Neural cell (in vitro differentiated cells): ENCODE data around the gene FGD5. TPM values are rescaled to one million over a fixed set of nuclear protein-coding genes. Genes with fewer than 3 reads are reported as not detected.

ENCODE experiments used
- H2AFZ ChIP-seq: fragments of 200-600, 300-800 bp; sonication (generic), shearing (Covaris generic); 2 replicates; pipeline ENCODE4 v1.6.0; 2014; ENCODE audit warnings: low read depth, mild to moderate bottlenecking, antibody characterized with exemption, low read length, moderate library complexity
- H3F3A ChIP-seq: fragments of 200-600 bp; shearing (Covaris generic); 2 replicates; pipeline ENCODE4 v1.6.1; 2016; ENCODE audit warnings: mild to moderate bottlenecking, moderate library complexity, mixed read lengths, antibody characterized with exemption, low read length; ENCODE audit not compliant: insufficient read depth, poor library complexity, severe bottlenecking
- H3K27ac ChIP-seq: fragments of 200-600, 300-800 bp; sonication (generic), shearing (Covaris generic); 2 replicates; pipeline ENCODE4 v1.5.1; 2014; ENCODE audit warnings: mild to moderate bottlenecking, low read length, moderate library complexity
- H3K27me3 ChIP-seq: fragments of 300-800, 200-600 bp; sonication (generic), shearing (Covaris generic); 2 replicates; pipeline ENCODE4 v1.6.0; 2014; ENCODE audit warnings: mild to moderate bottlenecking, low read depth, low read length, moderate library complexity; ENCODE audit not compliant: insufficient read depth
- H3K36me3 ChIP-seq: fragments of 300-800, 200-600 bp; sonication (generic), shearing (Covaris generic); 2 replicates; pipeline ENCODE4 v1.5.1; 2014; ENCODE audit warnings: mild to moderate bottlenecking, antibody characterized with exemption, low read length, moderate library complexity; ENCODE audit not compliant: insufficient read depth
- H3K4me2 ChIP-seq: fragments of 300-800, 200-600 bp; sonication (generic), shearing (Covaris generic); 2 replicates; pipeline ENCODE4 v1.6.0; 2014; ENCODE audit warnings: mild to moderate bottlenecking, low read length
- H3K4me3 ChIP-seq: fragments of 300-800, 200-600 bp; sonication (generic), shearing (Covaris generic); 2 replicates; pipeline ENCODE4 v1.5.1; 2014; ENCODE audit warnings: mild to moderate bottlenecking, low read length, moderate library complexity
- H3K79me2 ChIP-seq: fragments of 200-600 bp; shearing (Covaris generic); replicated peaks from 2 replicates; pipeline ENCODE4 v1.6.0; 2014; ENCODE audit warnings: mild to moderate bottlenecking, low read length, moderate library complexity; ENCODE audit not compliant: insufficient read depth
- H3K9ac ChIP-seq: fragments of 300-800, 200-600 bp; sonication (generic), shearing (Covaris generic); 2 replicates; pipeline ENCODE4 v1.6.1; 2016; ENCODE audit warnings: mild to moderate bottlenecking, low read length, mixed read lengths
- H3K9me2 ChIP-seq: fragments of 200-600 bp; shearing (Covaris generic); 2 replicates; pipeline ENCODE4 v1.6.1; 2016; ENCODE audit warnings: mild to moderate bottlenecking, low read length, mixed read lengths; ENCODE audit not compliant: insufficient read depth
- H3K9me3 ChIP-seq: fragments of 200-600, 300-800 bp; sonication (generic), shearing (Covaris generic); 2 replicates; pipeline ENCODE4 v1.6.1; 2016; ENCODE audit warnings: mild to moderate bottlenecking, mixed run types, low read length, moderate library complexity, mixed read lengths
- H4K20me1 ChIP-seq: fragments of 200-600 bp; shearing (Covaris generic); 2 replicates; pipeline ENCODE4 v1.6.1; 2016; ENCODE audit warnings: mild to moderate bottlenecking, mixed run types; ENCODE audit not compliant: insufficient read depth
- EP300 ChIP-seq: fragments of 450-650 bp; conservative IDR thresholded peaks from 2 replicates; pipeline ENCODE4 v1.6.1; 2014; ENCODE audit warnings: antibody characterized with exemption, mild to moderate bottlenecking, moderate library complexity; ENCODE audit not compliant: poor library complexity, severe bottlenecking
- EZH2 ChIP-seq: fragments of 200-600, 300-800 bp; shearing (Covaris generic), sonication (generic); IDR thresholded peaks from 2 replicates; pipeline ENCODE4 v1.6.1; 2014; ENCODE audit warnings: antibody characterized with exemption, low read length, borderline replicate concordance, mild to moderate bottlenecking; ENCODE audit not compliant: insufficient read depth, poor library complexity, severe bottlenecking
- MXI1 ChIP-seq: fragments of 450-650 bp; conservative IDR thresholded peaks from 2 replicates; pipeline ENCODE4 v1.6.1; 2014; ENCODE audit warnings: antibody characterized with exemption, mild to moderate bottlenecking; ENCODE audit not compliant: poor library complexity, severe bottlenecking
- POLR2AphosphoS5 ChIP-seq: IDR thresholded peaks from 2 replicates; pipeline ENCODE4 v1.6.1; 2012
- RAD21 ChIP-seq: fragments of 450-650 bp; conservative IDR thresholded peaks from 2 replicates; pipeline ENCODE4 v1.6.1; 2014; ENCODE audit warnings: antibody characterized with exemption, mild to moderate bottlenecking, moderate library complexity
- REST ChIP-seq: IDR thresholded peaks from 2 replicates; pipeline ENCODE4 v1.6.1; 2012; ENCODE audit warnings: borderline replicate concordance
- SMC3 ChIP-seq: fragments of 450-650 bp; conservative IDR thresholded peaks from 2 replicates; pipeline ENCODE4 v1.6.1; 2014; ENCODE audit warnings: antibody characterized with exemption, mild to moderate bottlenecking, moderate library complexity; ENCODE audit not compliant: poor library complexity
- TAF1 ChIP-seq: IDR thresholded peaks from 2 replicates; pipeline ENCODE4 v1.6.1; 2012; ENCODE audit warnings: low read depth
- polyA plus RNA-seq: library from polyadenylated mRNA; depleted of rRNA; stranded (reverse); fragments of >200 nt; gene quantifications from 2 replicates; pipeline ENCODE4 v1.2.3, GENCODE V29; 2014
- TF ChIP-seq, protein P1 (sequence below): fragments of 450-650 bp; IDR thresholded peaks from 2 replicates; pipeline ENCODE4 v1.5.1; 2014; ENCODE audit warnings: antibody characterized with exemption, mild to moderate bottlenecking, moderate library complexity; ENCODE audit not compliant: poor library complexity, severe bottlenecking

Gene FGD5
- polyA plus RNA-seq, 1 donor from 2014 or later, result not detected

GRCh38 chr3:14783480-14784086 is 35.2 kb upstream of the FGD5 start:
- Histone ChIP-seq H3K36me3 (no peaks in the 10 kb centered on the region), H3K4me3 (no peak overlapping the region), H3K4me2 (no peak overlapping the region), H3K9me2 (no peaks in the 10 kb centered on the region), H3K79me2 (no peaks in the 10 kb centered on the region), H3K27me3 (no peaks in the 10 kb centered on the region), H3K9ac (no peak overlapping the region), H3K27ac (no peak overlapping the region), H3F3A (no peaks in the 10 kb centered on the region), H2AFZ (no peak overlapping the region), H3K9me3 (peaks cover 3% of the 10 kb centered on the region), H4K20me1 (no peaks in the 10 kb centered on the region)
- TF ChIP-seq REST (no peak), MXI1 (no peak), TAF1 (no peak), EP300 (no peak)

- Histone ChIP-seq H3K36me3 (no peaks in the 10 kb centered on the region), H3K9me3 (peaks cover 3% of the 10 kb centered on the region), H3K27me3 (no peaks in the 10 kb centered on the region), H3K4me3 (no peak overlapping the region), H4K20me1 (no peaks in the 10 kb centered on the region), H3K79me2 (no peaks in the 10 kb centered on the region), H3K9me2 (no peaks in the 10 kb centered on the region), H3F3A (no peaks in the 10 kb centered on the region), H3K4me2 (no peak overlapping the region), H3K9ac (no peak overlapping the region), H3K27ac (no peak overlapping the region), H2AFZ (no peak overlapping the region)
- TF ChIP-seq EP300 (no peak), POLR2AphosphoS5 (no peak), EZH2 (no peak), TAF1 (no peak)
Measured at GRCh38 chr3:14784087-14784681, 34.6 kb upstream of the FGD5 start.

GRCh38 chr3:14785207-14786155 is 33.3 kb upstream of the FGD5 start:
- Histone ChIP-seq H2AFZ (no peak overlapping the region), H3K9me3 (peaks cover 3% of the 10 kb centered on the region), H3K36me3 (no peaks in the 10 kb centered on the region), H3K27me3 (no peaks in the 10 kb centered on the region), H3K9me2 (no peaks in the 10 kb centered on the region), H3K79me2 (no peaks in the 10 kb centered on the region), H4K20me1 (no peaks in the 10 kb centered on the region), H3K4me2 (no peak overlapping the region), H3K9ac (no peak overlapping the region), H3K4me3 (no peak overlapping the region), H3K27ac (no peak overlapping the region), H3F3A (no peaks in the 10 kb centered on the region)
- no peak for TF ChIP-seq EP300
- TF ChIP-seq EZH2, result no peak
- TF ChIP-seq POLR2AphosphoS5, result no peak
- no peak for TF ChIP-seq SMC3
- TF ChIP-seq, protein P1, sequence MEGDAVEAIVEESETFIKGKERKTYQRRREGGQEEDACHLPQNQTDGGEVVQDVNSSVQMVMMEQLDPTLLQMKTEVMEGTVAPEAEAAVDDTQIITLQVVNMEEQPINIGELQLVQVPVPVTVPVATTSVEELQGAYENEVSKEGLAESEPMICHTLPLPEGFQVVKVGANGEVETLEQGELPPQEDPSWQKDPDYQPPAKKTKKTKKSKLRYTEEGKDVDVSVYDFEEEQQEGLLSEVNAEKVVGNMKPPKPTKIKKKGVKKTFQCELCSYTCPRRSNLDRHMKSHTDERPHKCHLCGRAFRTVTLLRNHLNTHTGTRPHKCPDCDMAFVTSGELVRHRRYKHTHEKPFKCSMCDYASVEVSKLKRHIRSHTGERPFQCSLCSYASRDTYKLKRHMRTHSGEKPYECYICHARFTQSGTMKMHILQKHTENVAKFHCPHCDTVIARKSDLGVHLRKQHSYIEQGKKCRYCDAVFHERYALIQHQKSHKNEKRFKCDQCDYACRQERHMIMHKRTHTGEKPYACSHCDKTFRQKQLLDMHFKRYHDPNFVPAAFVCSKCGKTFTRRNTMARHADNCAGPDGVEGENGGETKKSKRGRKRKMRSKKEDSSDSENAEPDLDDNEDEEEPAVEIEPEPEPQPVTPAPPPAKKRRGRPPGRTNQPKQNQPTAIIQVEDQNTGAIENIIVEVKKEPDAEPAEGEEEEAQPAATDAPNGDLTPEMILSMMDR, result no peak
- TF ChIP-seq MXI1, result no peak
- TF ChIP-seq REST, result no peak
- TF ChIP-seq TAF1, result no peak
- TF ChIP-seq RAD21, result no peak
